Prostate gland (tissue), 2 donors: Measurements from ENCODE around the gene CFAP20DC. TPM values are rescaled to one million over a fixed set of nuclear protein-coding genes. Genes with fewer than 3 reads are reported as not detected.

ENCODE experiments used
- DNase-seq: peaks from one replicate; pipeline ENCODE4 v3.0.0-alpha.2; 2019; ENCODE audit warnings: low spot score
- H3K27ac ChIP-seq, 2 donors: fragments of 200-600 bp; sonication (generic); 2 replicates each; pipeline ENCODE4 v1.5.1; 2017 to 2019
- H3K27me3 ChIP-seq: fragments of 200-600 bp; sonication (generic); replicated peaks from 2 replicates; pipeline ENCODE4 v1.5.1; 2019; ENCODE audit not compliant: insufficient read depth
- H3K36me3 ChIP-seq, 2 donors: fragments of 200-600 bp; sonication (generic); 1 replicate in 1 of 2; 2 replicates in 1 of 2; pipeline versions ENCODE4 v1.5.1 to v1.8.1; 2017 to 2019
- H3K4me1 ChIP-seq: fragments of 200-600 bp; sonication (generic); replicated peaks from 2 replicates; pipeline ENCODE4 v1.5.1; 2019
- H3K4me3 ChIP-seq, 2 donors: fragments of 200-600 bp; sonication (generic); 2 replicates each; pipeline ENCODE4 v1.5.1; 2017 to 2019
- H3K9me3 ChIP-seq: fragments of 200-600 bp; sonication (generic); 2 replicates; pipeline ENCODE4 v1.5.1; 2017
- CTCF ChIP-seq, 4 experiments: fragments of 200-600 bp in 2 of 4; fragments of 450-650 bp in 2 of 4; sonication (generic) in 2 of 4; IDR thresholded peaks; 1 replicate in 3 of 4; 2 replicates in 1 of 4; pipeline ENCODE4 v1.5.1; 2016 to 2019; ENCODE audit warnings: antibody characterized with exemption in 4 of 4, mild to moderate bottlenecking in 2 of 4, moderate library complexity in 2 of 4
- POLR2A ChIP-seq: fragments of 450-650 bp; IDR thresholded peaks from one replicate; pipeline ENCODE4 v1.6.1; 2016; ENCODE audit warnings: antibody characterized with exemption, mild to moderate bottlenecking
- POLR2AphosphoS5 ChIP-seq: sonication (generic); formaldehyde crosslinking; IDR thresholded peaks from one replicate; pipeline ENCODE4 v1.6.1; 2017; ENCODE audit warnings: antibody characterized with exemption
- WGBS: methylation state at CpG from one replicate; pipeline ENCODE4 v1.1.5; 2018; 5-methylcytosine and 5-hydroxymethylcytosine counted together
- intact Hi-C: fragments of 100-400 bp; cut with DNase I; formaldehyde crosslinking; loops from one replicate; pipeline ENCODE4 v1.14.2; 2022
- total RNA-seq, 2 donors: library from RNA; depleted of rRNA; stranded (reverse); fragments of >200 nt; gene quantifications; one replicate each; pipeline ENCODE4 v1.1.0, GENCODE V29; 2016

Gene CFAP20DC
- total RNA-seq, 2 donors from 2014 or later: 0.36 to 8.3 TPM

- no peaks in the 10 kb centered on the region for H3K9me3 ChIP-seq
- no peak for TF ChIP-seq CTCF (IDR thresholded peaks at IDR 0.05)
- no peak for TF ChIP-seq POLR2AphosphoS5
- no peak for TF ChIP-seq POLR2A
- no peaks in the 10 kb centered on the region for H3K4me1 ChIP-seq
- no peaks in the 10 kb centered on the region for H3K36me3 ChIP-seq
- no peak overlapping the region for H3K4me3 ChIP-seq
- intact Hi-C loops: no loop called here
- WGBS: 60% methylated on average over 3 of the region's 3 CpGs
- no peaks in the 10 kb centered on the region for H3K27me3 ChIP-seq
- H3K27ac ChIP-seq: no peak overlapping the region
- DNase-seq: no peak
Observed at GRCh38 chr3:59085976-59086375, 36.2 kb upstream of the CFAP20DC start.

DNA sequence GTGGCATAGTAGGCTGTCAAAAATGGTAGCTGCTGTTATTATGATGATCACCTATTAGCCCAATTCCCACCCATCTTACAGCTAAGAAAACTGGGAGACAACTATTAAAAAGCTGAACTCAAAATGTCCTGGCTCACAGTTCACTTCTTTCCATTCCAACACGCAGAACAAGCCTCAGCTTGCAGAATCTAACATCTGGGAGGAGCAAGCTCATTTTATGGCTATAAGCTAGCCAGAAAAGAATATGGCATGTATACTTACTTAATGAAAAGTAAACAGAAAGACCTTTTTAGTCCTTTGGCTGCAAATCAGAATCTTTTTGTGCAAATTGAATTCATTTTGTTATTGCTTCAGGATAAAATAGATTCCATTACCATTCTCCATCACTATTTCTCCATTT lies 34.8 kb upstream of the CFAP20DC start:
- DNase-seq: no peak
- Histone ChIP-seq H3K4me1 (no peaks in the 10 kb centered on the region), H3K4me3 (no peak overlapping the region), H3K27ac (no peak overlapping the region), H3K9me3 (no peaks in the 10 kb centered on the region), H3K36me3 (no peaks in the 10 kb centered on the region), H3K27me3 (no peaks in the 10 kb centered on the region)
- intact Hi-C loops: no loop called here
- TF ChIP-seq CTCF (IDR thresholded peaks at IDR 0.05) (no peak), POLR2AphosphoS5 (no peak), POLR2A (no peak)
- WGBS: 11% methylated on average over 1 of the region's 1 CpG

- no peak overlapping the region for H3K4me3 ChIP-seq
- H3K9me3 ChIP-seq: no peaks in the 10 kb centered on the region
- no peaks in the 10 kb centered on the region for H3K36me3 ChIP-seq
- intact Hi-C loops: no loop called here
- WGBS: 94% methylated on average over 4 of the region's 4 CpGs
- TF ChIP-seq POLR2AphosphoS5 (no peak), POLR2A (no peak), CTCF (IDR thresholded peaks at IDR 0.05) (no peak)
- no peaks in the 10 kb centered on the region for H3K27me3 ChIP-seq
- H3K4me1 ChIP-seq: no peaks in the 10 kb centered on the region
- H3K27ac ChIP-seq: no peak overlapping the region
- DNase-seq: no peak
Observed at GRCh38 chr3:59082106-59082505, 32.3 kb upstream of the CFAP20DC start.

DNA sequence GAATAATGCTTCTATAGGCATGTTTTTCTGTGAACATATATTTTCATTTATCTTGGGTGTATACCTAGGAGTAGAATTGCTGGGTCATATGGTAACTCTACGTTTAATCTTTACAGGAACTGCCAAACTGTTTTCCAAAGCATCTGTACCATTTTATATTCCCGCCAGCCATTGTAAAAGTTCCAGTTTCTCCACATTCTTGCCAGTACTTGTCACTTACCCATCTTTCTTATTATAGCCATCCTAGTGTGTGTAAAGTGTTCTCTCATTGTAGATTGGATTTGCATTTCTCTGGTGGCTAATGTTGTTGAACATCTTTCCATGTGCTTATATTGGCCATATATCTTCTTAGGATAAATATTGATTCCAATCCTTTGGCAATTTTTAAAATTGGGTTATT lies 31.2 kb upstream of the CFAP20DC start:
- Histone ChIP-seq H3K9me3 (no peaks in the 10 kb centered on the region), H3K27ac (no peak overlapping the region), H3K36me3 (no peaks in the 10 kb centered on the region), H3K27me3 (no peaks in the 10 kb centered on the region), H3K4me3 (no peak overlapping the region), H3K4me1 (no peaks in the 10 kb centered on the region)
- no peak for DNase-seq
- TF ChIP-seq POLR2AphosphoS5 (no peak), POLR2A (no peak), CTCF (IDR thresholded peaks at IDR 0.05) (no peak)
- 65% methylated on average over 2 of the region's 2 CpGs for WGBS
- intact Hi-C loops: no loop called here

- intact Hi-C loops: no loop called here
- H3K9me3 ChIP-seq: no peaks in the 10 kb centered on the region
- H3K4me1 ChIP-seq: no peaks in the 10 kb centered on the region
- no peak for TF ChIP-seq POLR2AphosphoS5
- TF ChIP-seq POLR2A: no peak
- TF ChIP-seq CTCF (IDR thresholded peaks at IDR 0.05): no peak
- no peaks in the 10 kb centered on the region for H3K36me3 ChIP-seq
- no peaks in the 10 kb centered on the region for H3K27me3 ChIP-seq
- DNase-seq: no peak
- no peak overlapping the region for H3K4me3 ChIP-seq
- WGBS: 37% methylated on average over 1 of the region's 1 CpG
- no peak overlapping the region for H3K27ac ChIP-seq
Observed at GRCh38 chr3:59079962-59080361, 30.1 kb upstream of the CFAP20DC start.
